Activated CD4-positive, alpha-beta T cell treated with anti-CD3 and anti-CD28 coated beads, Interleukin-2, Interleukin-4, amounts not matched to agents 100 ng/mL and 50 ng/mL, durations not matched to agents 16 hours and 8 hours (primary cell): ENCODE results near the gene EBF3.

Source experiments
- DNase-seq: peaks from one replicate; pipeline ENCODE4 v3.0.0-alpha.2; 2020; ENCODE audit warnings: low spot score

EBF3 gene

GRCh38 chr10:129945064-129945463 is 19.0 kb downstream of the EBF3 start:
- no peak for DNase-seq

GRCh38 chr10:129944456-129944855 is 19.6 kb downstream of the EBF3 start:
- DNase-seq = no peak

GRCh38 chr10:129942936-129943715 is 20.9 kb downstream of the EBF3 start:
- no peak for DNase-seq

- no peak for DNase-seq
Observed at GRCh38 chr10:129942391-129942790, 21.7 kb downstream of the EBF3 start.

- no peak for DNase-seq
Observed at GRCh38 chr10:129942019-129942277, 22.1 kb downstream of the EBF3 start.

GRCh38 chr10:129941199-129942018 is 22.7 kb downstream of the EBF3 start:
- no peak for DNase-seq

- DNase-seq = no peak
Observed at GRCh38 chr10:129940617-129941198, 23.4 kb downstream of the EBF3 start.

GRCh38 chr10:129939416-129940275 is 24.4 kb downstream of the EBF3 start:
- no peak for DNase-seq

GRCh38 chr10:129938460-129938859 is 25.6 kb downstream of the EBF3 start:
- DNase-seq = no peak

- no peak for DNase-seq
Observed at GRCh38 chr10:129937351-129937751, 26.7 kb downstream of the EBF3 start.

GRCh38 chr10:129936923-129937300 is 27.2 kb downstream of the EBF3 start:
- no peak for DNase-seq

GRCh38 chr10:129936266-129936922 is 27.7 kb downstream of the EBF3 start:
- DNase-seq = no peak

GRCh38 chr10:129935867-129936152 is 28.3 kb downstream of the EBF3 start:
- no peak for DNase-seq

GRCh38 chr10:129935102-129935866 is 28.8 kb downstream of the EBF3 start:
- DNase-seq = no peak

- no peak for DNase-seq
Observed at GRCh38 chr10:129934196-129934925, 29.7 kb downstream of the EBF3 start.

GRCh38 chr10:129933456-129934092 is 30.5 kb downstream of the EBF3 start:
- no peak for DNase-seq

GRCh38 chr10:129932751-129933433 is 31.2 kb downstream of the EBF3 start:
- DNase-seq = no peak

GRCh38 chr10:129932182-129932581 is 31.9 kb downstream of the EBF3 start:
- no peak for DNase-seq
